Measurements from ENCODE around the gene TH.

The TH gene

GRCh38 chr11:2157294-2158040 lies 14.1 kb downstream of the TH start:
- no peak for DNase-seq

GRCh38 chr11:2156416-2157182 lies 15.0 kb downstream of the TH start:
- DNase-seq, result peak; percentile 2

- DNase-seq, result no peak
Measured at GRCh38 chr11:2155511-2155910, 16.1 kb downstream of the TH start.

GRCh38 chr11:2154889-2155288 lies 16.7 kb downstream of the TH start:
- no peak for DNase-seq

- no peak for DNase-seq
Measured at GRCh38 chr11:2154195-2154585, 17.4 kb downstream of the TH start.

- DNase-seq, result no peak
Measured at GRCh38 chr11:2153581-2154194, 17.9 kb downstream of the TH start.

- peak; percentile 42 for DNase-seq
Measured at GRCh38 chr11:2151500-2152257, 19.9 kb downstream of the TH start.

GRCh38 chr11:2149864-2150847 lies 21.5 kb downstream of the TH start:
- DNase-seq, result peak; percentile 14

GRCh38 chr11:2149460-2149859 lies 22.2 kb downstream of the TH start:
- no peak for DNase-seq

GRCh38 chr11:2148595-2148994 lies 23.0 kb downstream of the TH start:
- DNase-seq, result no peak

- DNase-seq, result no peak
Measured at GRCh38 chr11:2147391-2147790, 24.2 kb downstream of the TH start.

GRCh38 chr11:2146051-2146450 lies 25.6 kb downstream of the TH start:
- no peak for DNase-seq

- DNase-seq, result no peak
Measured at GRCh38 chr11:2144544-2145248, 26.9 kb downstream of the TH start.

- DNase-seq, result no peak
Measured at GRCh38 chr11:2143799-2144543, 27.6 kb downstream of the TH start.

- DNase-seq, result no peak
Measured at GRCh38 chr11:2143477-2143798, 28.2 kb downstream of the TH start.

- no peak for DNase-seq
Measured at GRCh38 chr11:2142762-2143202, 28.8 kb downstream of the TH start.

GRCh38 chr11:2142300-2142759 lies 29.3 kb downstream of the TH start:
- DNase-seq, result no peak

GRCh38 chr11:2140411-2141400 lies 30.9 kb downstream of the TH start:
- no peak for DNase-seq
